Rectal smooth muscle tissue (tissue), 1 donor: ENCODE data around the gene SPDYE11.
"Not testable (repeated sequence)": the region's sequence is repeated elsewhere in the genome, so short reads cannot be mapped to it uniquely, and the experiment has no call there.

Source experiments
- H3K27ac ChIP-seq: one replicate; pipeline ENCODE4 v1.7.0; 2013; ENCODE audit warnings: low read depth, low read length, inconsistent platforms
- H3K27me3 ChIP-seq: one replicate; pipeline ENCODE4 v1.7.0; 2013; ENCODE audit warnings: low read length; ENCODE audit not compliant: control insufficient read depth, insufficient read depth
- H3K36me3 ChIP-seq: one replicate; pipeline ENCODE4 v1.7.0; 2013; ENCODE audit warnings: low read length; ENCODE audit not compliant: control insufficient read depth, insufficient read depth
- H3K4me1 ChIP-seq: one replicate; pipeline ENCODE4 v1.7.0; 2013; ENCODE audit warnings: low read length; ENCODE audit not compliant: control insufficient read depth, insufficient read depth
- H3K4me3 ChIP-seq: one replicate; pipeline ENCODE4 v1.7.0; 2013; ENCODE audit warnings: low read length
- H3K9ac ChIP-seq: one replicate; pipeline ENCODE4 v1.7.0; 2013; ENCODE audit warnings: low read length

SPDYE11 gene, protein sequence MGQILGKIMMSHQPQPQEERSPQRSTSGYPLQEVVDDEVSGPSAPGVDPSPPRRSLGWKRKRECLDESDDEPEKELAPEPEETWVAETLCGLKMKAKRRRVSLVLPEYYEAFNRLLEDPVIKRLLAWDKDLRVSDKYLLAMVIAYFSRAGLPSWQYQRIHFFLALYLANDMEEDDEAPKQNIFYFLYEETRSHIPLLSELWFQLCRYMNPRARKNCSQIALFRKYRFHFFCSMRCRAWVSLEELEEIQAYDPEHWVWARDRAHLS

DNA sequence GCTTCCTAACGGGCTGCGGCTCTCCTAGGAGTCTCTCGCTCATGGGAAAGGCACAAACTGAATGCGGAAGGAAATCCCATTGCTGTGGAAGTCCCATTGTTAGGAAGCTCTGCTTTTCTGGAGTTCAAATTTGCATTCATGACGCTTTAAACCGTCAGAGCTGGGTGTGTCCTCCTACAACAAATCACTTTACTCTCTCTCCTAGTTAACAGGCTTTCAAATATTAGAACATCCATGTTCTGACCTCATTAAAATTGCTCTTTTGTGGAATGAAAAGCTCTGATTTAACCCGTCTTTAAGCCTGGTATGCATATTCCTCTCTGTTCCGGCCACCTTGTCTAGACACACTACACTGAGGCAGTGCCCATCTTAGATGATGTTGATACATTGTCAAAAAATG lies at the start of gene SPDYE11:
SPDYE11 (minus strand) TSS at position 101 of the 400 bp plus-strand sequence. CDS start 1,800 bp downstream, outside the sequence.
- not testable (repeated sequence) for H3K9ac ChIP-seq, H3K36me3 ChIP-seq, H3K4me1 ChIP-seq, H3K27me3 ChIP-seq, H3K4me3 ChIP-seq, H3K27ac ChIP-seq

DNA sequence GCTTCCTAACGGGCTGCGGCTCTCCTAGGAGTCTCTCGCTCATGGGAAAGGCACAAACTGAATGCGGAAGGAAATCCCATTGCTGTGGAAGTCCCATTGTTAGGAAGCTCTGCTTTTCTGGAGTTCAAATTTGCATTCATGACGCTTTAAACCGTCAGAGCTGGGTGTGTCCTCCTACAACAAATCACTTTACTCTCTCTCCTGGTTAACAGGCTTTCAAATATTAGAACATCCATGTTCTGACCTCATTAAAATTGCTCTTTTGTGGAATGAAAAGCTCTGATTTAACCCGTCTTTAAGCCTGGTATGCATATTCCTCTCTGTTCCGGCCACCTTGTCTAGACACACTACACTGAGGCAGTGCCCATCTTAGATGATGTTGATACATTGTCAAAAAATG lies 28.2 kb upstream of the SPDYE11 start, which contains the start of gene SPDYE9:
SPDYE9 (minus strand) TSS at position 101 of the 400 bp plus-strand sequence. CDS start 1,800 bp downstream, outside the sequence.
- H3K27ac ChIP-seq, H3K9ac ChIP-seq, H3K36me3 ChIP-seq, H3K27me3 ChIP-seq, H3K4me1 ChIP-seq, H3K4me3 ChIP-seq: not testable (repeated sequence)

DNA sequence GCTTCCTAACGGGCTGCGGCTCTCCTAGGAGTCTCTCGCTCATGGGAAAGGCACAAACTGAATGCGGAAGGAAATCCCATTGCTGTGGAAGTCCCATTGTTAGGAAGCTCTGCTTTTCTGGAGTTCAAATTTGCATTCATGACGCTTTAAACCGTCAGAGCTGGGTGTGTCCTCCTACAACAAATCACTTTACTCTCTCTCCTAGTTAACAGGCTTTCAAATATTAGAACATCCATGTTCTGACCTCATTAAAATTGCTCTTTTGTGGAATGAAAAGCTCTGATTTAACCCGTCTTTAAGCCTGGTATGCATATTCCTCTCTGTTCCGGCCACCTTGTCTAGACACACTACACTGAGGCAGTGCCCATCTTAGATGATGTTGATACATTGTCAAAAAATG lies 28.0 kb downstream of the SPDYE11 start, which contains the start of gene SPDYE8:
SPDYE8 (minus strand) TSS at position 101 of the 400 bp plus-strand sequence. CDS start 1,800 bp downstream, outside the sequence.
- H3K4me3 ChIP-seq, H3K27me3 ChIP-seq: not testable (repeated sequence)

DNA sequence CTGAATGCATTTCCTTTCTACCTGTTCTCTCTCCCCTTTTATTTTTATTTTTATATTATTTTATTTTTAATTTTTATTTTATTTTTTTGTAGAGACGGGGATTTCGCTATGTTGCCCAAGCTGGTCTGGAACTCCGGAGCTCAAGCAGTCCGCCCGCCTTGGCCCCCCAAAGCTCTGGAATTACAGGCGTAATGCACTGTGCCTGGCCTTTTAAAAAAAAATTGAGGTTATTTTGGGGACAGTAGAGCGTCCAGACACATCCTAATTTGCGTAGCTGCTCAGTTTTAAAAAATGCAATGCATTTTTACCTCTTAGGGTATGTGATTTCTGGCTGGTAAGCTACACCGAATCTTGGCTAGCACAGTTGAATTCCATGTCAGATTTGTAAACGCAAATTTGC lies 51.2 kb downstream of the SPDYE11 start:
- H3K36me3 ChIP-seq, H3K27me3 ChIP-seq, H3K27ac ChIP-seq, H3K4me1 ChIP-seq, H3K4me3 ChIP-seq, H3K9ac ChIP-seq: not testable (repeated sequence)

More for the DNA sequence above, 28.0 kb downstream of the SPDYE11 start, which contains the start of gene SPDYE8:
- not testable (repeated sequence) for H3K36me3 ChIP-seq, H3K27ac ChIP-seq, H3K9ac ChIP-seq, H3K4me1 ChIP-seq

DNA sequence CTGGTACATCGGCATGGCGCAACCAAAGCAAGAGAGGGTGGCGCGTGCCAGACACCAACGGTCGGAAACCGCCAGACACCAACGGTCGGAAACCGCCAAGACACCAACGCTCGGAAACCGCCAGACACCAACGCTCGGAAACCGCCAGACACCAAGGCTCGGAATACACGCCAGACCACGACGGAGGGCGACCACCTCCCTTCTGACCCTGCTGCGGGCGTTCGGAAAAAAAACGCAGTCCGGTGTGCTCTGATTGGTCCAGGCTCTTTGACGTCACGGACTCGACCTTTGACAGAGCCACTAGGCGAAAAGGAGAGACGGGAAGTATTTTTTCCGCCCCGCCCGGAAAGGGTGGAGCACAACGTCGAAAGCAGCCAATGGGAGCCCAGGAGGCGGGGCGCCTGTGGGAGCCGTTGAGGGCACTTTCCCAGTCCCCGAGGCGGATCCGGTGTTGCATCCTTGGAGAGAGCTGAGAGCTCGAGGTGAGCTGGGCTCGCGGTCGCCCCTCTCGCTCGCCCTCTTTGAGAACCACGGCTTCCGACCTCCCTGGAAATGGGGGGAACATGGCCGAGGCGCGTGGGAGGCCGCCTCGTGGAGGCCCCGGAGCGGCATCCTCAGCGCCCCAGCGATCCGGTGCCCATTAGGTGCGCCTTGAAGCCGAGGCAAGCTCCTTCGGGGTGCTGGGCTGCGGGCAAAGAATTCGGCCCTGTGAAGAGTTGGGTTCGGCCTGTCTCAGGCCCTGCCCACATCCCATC lies 51.8 kb downstream of the SPDYE11 start:
- not testable (repeated sequence) for H3K4me1 ChIP-seq, H3K9ac ChIP-seq, H3K36me3 ChIP-seq, H3K27me3 ChIP-seq
- peak overlapping the region; percentile 78 for H3K27ac ChIP-seq
- H3K4me3 ChIP-seq, result peak overlapping the region; percentile 78

DNA sequence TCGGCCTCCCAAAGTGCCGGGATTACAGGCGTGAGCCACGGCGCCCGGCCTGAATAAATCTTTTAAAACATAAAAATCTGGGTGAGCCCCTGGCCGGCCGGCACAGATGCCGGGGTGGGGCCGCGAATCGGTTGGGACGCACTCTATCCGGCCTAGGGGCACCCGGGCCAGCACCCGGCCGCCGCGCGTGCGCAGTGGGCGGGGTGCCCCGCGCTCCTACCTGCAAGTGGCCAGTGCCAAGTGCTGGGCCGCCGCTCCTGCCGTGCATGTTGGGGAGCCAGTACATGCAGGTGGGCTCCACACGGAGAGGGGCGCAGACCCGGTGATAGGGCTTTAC lies 52.4 kb downstream of the SPDYE11 start:
- H3K4me1 ChIP-seq, H3K36me3 ChIP-seq, H3K27me3 ChIP-seq, H3K9ac ChIP-seq: not testable (repeated sequence)
- Histone ChIP-seq H3K4me3 (peak overlapping the region; percentile 78), H3K27ac (peak overlapping the region; percentile 78)

DNA sequence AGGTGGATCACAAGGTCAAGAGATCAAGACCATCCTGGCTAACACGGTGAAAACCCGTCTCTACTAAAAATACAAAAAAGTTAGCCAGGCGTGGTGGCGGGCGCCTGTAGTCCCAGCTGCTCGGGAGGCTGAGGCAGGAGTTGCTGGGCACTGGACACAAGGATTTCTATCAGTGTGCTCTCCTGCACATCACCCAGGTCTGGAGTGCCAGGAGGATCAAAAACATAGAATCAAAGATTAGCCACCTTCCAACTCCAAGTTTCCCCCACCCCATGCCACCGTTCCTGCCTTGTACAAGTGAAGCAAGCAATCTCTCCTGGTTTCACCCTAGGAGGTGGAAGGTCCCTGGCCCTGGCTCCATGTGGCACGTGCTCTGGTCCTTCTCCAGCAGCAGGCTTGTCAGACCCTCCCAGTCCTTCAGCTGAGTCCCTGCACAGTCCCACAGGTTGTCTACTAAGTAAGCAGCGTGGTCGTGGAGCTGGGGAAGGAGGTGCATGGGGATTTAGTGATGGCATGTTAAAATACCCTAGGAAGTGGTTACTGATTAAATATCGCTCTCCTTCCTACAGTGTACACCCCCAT lies 59.7 kb downstream of the SPDYE11 start:
- not testable (repeated sequence) for H3K4me1 ChIP-seq, H3K9ac ChIP-seq, H3K36me3 ChIP-seq, H3K4me3 ChIP-seq, H3K27ac ChIP-seq, H3K27me3 ChIP-seq
